Myocyte (in vitro differentiated cells): ENCODE measurements around the gene RPEL1. TPM values are rescaled to one million over a fixed set of nuclear protein-coding genes. Genes with fewer than 3 reads are reported as not detected.
"Not testable (repeated sequence)": the region's sequence is repeated elsewhere in the genome, so short reads cannot be mapped to it uniquely, and the experiment has no call there.

ENCODE experiments used
- DNase-seq: peaks from one replicate; pipeline ENCODE4 v3.0.0-alpha.2; 2012; ENCODE audit warnings: low read depth
- polyA plus RNA-seq: library from polyadenylated mRNA; unstranded; fragments of >200 nt; gene quantifications from one replicate; pipeline ENCODE4 v1.2.1, GENCODE V29; 2012; ENCODE audit warnings: missing spikeins
- total RNA-seq: library from RNA; depleted of rRNA; stranded (reverse); fragments of >200 nt; gene quantifications from 2 replicates; pipeline ENCODE4 v1.2.3, GENCODE V29; 2014

The RPEL1 gene
- 0.21 TPM in 1 of 2 replicates, not detected in the other for total RNA-seq
- polyA plus RNA-seq: not detected

DNA sequence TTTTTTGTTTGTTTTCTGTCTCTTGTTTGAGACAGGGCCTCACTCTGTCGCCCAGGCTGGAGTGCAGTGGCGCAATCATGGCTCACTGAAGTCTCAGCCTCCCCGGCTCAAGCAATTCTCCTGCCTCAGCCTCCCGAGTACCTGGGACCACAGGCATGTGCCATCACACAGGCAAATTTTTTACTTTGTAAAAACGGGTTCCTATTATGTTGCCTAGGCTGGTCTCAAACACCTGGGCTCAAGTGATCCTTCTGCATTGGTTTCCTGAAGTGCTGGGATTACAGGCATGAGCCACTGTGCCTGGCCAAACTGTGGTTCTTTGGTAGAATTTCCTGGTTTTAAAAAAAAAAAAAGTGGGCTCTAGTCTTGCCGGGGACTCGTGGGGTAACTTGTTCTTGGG lies at the start of gene RPEL1:
RPEL1 (plus strand) TSS at position 301 of the 400 bp plus-strand sequence. CDS start 110 bp downstream, outside the sequence.
- DNase-seq: not testable (repeated sequence)

DNA sequence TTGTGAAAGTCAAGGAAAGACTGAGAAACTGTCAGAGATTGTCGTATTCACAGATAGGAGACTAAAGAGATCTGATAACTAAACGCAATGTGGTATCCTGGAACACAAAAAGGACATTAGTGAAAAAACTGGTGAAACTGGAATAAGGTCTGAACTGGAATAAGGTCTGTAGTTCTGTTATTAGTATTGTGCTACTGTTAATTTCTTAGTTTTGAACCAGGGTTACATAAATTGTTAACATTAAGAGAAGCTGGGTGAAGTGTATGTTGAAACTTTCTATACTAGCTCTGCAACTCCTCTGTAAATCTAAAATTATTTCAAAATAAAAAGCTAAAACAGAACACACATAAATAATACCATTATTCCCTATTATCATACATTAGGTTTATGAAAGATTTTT lies 49.2 kb upstream of the RPEL1 start:
- DNase-seq: no peak

DNA sequence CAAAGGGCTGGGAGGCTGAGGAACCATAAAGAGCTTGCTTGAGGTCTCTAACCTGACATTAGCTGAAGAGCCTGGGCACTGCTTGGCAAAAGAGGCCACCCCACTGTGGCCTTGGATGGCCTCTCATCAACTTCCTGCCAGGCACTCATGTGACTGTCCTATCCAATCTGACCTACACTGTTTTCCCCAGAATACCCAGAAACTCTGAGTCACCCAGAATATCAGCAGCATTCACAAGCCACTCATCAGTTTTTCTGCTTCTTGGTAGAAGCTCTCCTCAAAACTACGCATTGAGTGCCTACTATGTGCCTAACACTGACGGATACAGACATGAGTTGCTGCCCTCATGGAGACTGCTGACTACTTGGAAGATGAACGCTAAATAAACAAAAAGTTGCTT lies 48.5 kb upstream of the RPEL1 start:
- DNase-seq: peak; percentile 80

DNA sequence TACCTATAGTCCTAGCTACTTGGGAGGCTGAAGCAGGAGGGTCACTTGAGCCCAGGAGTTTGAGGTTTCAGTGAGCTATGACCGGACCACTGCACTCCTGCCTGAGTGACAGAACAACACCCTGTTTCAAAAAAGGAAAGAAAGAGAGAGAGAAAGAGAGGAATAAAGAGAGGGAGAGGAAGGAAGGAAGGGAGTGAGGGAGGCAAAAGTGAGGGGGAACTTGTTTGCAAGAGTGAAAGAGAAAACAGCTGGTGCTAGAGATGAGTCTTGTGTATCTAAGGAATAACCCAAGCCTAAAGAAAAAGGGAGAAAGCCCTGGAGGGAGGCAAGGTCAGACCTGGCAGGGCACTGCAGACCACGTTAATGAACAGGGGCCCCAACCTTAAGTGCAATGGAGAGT lies 47.8 kb upstream of the RPEL1 start:
- no peak for DNase-seq

DNA sequence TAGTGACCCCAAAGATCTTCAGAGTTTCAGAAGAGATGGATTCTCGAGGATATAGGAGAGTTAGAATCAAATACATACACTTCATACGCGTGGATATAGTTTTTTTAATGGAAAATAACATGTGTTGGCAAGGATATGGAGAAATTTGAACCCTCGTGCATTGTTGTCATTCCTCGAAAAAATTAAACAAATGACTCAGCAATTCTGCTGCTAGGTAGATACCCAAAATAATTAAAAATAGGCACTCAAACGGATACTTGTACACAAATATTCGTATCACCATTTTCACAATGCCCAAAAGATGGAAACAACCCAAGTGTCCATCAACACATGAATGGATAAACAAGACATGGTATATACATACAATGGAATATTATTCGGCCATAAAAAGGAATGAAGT lies 47.0 kb upstream of the RPEL1 start:
- DNase-seq: no peak

DNA sequence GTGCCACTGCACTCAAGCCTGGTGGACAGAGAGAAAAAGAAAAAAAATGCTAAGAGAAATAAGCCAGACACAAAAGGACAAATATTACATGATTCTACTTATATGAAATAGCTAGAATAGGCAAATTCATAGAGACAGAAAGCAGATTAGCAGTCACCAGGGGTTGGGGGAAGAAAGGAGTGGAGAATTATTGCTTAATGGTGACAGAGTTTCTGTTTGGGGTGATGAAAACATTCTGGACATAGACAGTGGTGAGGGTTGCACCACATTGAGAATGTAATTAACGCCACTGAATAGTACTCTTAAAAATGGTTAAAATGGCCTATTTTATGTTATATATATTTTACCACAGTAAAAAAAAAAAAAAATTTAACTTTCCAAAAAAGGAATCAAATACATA lies 46.2 kb upstream of the RPEL1 start:
- DNase-seq: no peak

DNA sequence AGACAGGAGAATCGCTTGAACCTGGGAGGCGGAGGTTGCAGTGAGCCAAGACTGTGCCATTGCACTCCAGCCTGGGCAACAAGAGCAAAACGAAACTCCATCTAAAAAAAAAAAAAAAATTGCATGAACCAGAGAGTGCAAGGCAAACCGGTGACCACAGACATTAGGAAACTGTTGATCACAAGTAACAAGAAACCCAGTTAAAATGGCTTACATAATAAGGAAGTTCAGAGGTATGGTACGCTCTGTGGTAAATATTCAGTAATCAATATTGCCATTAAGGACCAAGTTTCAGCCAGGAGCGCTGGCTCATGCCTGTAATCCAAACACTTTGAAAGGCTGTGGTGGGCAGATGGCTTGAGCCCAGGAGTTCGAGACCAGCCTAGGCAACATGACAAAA lies 43.4 kb upstream of the RPEL1 start:
- DNase-seq: no peak

DNA sequence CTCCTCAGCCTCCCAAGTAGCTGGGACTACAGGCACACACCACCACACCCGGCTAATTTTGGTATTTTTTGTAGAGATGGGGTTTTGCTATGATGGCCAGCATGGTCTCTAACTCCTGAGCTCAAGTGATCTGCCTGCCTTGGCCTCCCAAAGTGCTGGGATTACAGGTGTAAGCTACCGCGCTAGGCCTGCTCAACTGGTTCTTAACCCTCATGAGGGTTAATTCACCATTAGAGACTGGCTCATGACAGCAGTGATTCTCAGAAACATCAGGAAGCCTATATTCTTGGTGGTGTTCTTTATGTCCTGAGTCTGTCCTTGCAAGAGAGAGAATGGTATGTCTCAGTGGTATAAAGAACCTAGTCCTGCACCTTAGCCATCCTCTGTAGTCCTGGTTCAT lies 42.2 kb upstream of the RPEL1 start:
- no peak for DNase-seq

DNA sequence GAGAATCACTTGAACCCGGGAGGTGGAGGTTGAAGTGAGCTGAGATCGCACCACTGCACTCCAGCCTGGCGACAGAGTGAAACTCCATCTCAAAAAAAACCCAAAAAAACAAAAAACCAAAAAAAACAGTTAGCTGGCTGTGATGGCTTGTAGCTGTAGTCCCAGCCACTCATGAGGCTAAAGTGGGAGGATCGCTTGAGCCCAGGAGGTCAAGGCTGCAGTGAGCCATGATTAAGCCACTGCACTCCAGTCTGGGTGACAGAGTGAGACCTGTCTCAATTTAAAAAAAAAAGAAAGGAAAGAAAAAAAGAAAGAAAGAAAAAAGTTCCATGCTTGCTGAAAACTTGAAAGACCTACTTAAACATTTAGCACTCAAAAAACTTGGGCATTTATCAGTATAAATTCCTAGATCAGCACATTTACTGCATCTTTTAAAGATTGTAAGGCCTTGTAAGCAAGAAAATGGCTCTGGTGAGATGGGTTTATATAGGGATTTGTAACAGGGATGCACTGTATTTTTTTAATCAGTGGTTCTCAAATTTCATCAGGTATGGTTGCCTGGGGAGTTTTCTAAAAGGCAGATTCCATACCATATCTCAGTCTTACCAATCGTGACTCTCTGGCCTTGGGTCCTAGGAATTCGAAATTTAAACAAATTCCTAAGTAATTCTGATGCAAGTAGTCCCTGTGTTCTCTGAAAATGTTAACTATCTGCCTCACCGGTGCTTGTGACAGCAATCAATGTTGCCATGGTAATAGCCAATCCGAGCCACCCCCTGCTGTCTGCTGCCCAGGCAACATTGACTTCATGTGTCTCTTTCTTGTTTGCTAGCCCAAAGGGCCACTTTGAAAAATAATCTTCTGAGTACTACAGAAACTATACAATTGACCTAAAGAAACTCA lies 41.1 kb upstream of the RPEL1 start:
- DNase-seq: no peak

DNA sequence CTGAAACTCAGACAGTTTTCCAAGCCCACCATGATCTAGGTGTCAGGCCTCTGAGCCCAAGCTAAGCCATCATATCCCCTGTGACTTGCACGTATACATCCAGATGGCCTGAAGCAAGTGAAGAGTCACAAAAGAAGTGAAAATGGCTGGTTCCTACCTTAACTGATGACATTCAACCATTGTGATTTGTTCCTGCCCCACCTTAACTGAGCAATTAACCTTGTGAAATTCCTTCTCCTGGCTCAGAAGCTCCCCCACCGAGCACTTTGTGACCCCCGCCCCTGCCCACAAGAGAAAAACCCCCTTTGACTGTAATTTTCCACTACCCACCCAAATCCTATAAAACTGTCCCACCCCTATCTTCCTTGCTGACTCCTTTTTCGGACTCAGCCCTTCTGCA lies 40.3 kb upstream of the RPEL1 start:
- DNase-seq: not testable (repeated sequence)

DNA sequence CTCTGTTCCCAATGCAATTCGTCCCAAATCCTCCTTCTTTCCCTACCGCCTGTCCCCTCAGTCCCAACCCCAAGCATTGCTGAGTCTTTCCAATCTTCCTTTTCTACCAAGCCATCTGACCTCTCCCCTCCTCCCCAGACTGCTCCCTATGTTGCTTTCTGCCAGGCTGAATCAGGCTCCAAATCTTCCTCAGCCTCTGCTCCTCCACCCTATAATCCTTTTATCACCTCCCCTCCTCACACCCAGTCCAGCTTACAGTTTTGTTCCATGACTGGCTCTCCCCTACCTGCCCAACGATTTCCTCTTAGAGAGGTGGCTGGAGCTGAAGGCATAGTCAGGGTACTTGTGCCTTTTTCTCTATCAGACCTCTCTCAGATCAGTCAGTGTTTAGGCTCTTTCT lies 39.0 kb upstream of the RPEL1 start:
- not testable (repeated sequence) for DNase-seq

DNA sequence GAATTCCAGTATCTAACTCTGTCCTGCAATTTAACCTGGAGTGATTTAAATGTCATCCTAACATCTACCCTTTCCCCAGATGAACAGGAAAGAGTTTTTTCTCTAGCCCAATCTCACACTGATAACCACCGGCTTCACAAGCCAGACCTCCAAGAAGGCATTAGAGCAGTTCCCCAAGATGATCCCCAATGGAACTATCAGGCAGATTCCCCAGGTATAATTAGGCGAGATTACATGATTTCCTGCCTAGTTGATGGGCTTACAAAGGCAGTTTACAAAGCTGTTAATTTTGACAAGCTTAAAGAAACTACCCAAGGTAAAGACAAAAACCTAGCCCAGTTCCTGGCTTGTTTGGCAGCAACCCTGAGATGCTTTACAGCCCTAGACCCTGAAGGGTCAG lies 38.5 kb upstream of the RPEL1 start:
- DNase-seq: no peak

DNA sequence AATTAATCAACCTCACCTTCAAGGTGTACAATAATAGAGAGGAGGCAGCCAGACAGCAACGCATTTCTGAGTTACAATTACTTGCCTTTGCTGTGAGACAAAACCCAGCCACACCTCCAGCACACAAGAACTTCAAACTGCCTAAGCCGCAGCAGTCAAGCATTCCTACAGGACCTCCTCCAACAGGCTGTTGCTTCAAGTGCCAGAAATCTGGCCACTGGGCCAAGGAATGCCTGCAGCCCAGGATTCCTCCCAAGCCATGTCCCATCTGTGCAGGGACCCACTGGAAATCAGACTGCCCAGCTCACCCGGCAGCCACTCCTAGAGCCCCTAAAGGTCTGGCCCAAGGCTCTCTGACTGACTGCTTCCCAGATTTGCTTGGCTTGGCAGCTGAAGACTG lies 38.0 kb upstream of the RPEL1 start:
- peak; percentile 82 for DNase-seq

DNA sequence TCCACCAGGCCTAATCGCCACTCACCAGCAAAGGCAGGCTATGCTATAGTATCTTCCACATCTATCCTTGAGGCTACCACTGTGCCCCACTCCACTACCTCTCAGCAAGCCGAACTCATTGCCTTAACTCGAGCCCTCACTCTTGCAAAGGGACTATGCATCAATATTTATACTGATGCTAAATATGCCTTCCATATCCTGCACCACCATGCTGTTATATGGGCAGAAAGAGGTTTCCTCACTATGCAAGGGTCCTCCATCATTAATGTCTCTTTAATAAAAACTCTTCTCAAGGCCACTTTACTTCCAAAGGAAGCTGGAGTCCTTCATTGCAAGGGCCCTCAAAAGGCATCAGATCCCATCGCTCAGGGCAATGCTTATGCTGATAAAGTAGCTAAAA lies 35.4 kb upstream of the RPEL1 start:
- DNase-seq: not testable (repeated sequence)

DNA sequence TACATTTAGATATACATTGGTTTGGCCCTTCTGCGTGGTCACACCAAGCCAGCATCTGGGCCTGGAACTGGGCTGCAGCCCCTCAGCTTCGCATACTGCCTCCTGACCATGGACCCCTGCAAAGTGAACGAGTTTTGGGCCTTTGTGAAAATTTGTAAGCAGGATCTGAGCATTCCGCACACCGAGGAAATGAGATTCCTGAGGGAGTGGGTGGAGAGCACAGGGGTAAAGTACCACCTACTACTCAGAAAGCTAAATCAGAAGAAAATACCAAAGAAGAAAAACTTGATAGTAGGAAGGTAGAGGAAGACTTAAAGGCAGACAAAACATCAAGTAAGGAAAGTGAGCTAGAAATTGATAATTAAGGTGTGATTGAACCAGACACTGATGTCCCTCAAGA lies 30.1 kb upstream of the RPEL1 start:
- no peak for DNase-seq

DNA sequence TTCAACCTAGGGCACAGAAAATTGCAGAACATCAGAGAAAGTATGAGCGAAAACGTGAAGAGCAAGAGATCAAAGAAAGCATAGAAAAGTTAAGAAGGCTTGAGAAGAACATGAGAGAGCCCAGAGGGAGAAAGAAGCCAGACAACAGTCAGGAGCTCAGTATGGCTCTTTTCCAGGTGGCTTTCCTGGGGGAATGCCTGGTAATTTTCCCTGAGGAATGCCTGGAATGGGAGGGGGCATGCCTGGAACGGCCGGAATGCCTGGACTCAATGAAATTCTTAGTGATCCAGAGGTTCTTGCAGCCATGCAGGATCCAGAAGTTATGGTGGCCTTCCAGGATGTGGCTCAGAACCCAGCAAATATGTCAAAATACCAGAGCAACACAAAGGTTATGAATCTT lies 29.3 kb upstream of the RPEL1 start:
- not testable (repeated sequence) for DNase-seq

DNA sequence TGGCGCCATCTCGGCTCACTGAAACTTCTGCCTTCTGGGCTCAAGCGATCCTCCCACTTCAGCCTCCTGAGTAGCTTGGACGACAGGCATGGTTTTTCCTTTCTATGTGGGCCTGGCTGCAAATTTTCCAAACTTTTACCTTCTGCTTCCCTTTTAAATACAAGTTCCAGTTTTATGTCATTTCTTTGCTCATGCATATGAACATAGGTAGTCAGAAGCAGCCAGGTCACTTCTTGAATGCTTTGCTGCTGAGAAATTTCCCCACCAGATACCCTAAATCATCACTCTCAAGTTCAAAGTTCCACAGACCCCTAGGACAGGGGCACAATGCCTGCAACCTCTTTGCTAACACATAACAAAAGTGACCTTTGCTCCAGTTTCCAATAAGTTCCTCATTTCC lies 21.6 kb upstream of the RPEL1 start:
- no peak for DNase-seq

DNA sequence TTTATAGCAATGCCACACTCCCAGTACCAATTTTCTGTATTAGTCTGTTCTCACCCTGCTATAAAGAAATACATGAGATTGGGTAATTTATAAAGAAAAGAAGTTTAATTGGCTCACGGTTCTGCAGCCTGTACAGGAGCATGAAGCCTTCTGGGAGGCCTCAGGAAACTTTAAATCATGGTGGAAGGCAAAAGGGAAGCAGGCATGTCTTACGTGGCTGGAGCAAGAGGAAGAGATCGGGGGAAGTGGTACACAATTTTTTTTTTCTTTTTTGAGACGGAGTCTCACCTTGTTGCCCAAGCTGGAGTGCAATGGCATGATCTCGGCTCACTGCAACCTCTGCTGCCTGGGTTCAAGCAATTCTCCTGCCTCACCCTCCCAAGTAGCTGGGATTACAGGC lies 21.0 kb upstream of the RPEL1 start:
- not testable (repeated sequence) for DNase-seq

DNA sequence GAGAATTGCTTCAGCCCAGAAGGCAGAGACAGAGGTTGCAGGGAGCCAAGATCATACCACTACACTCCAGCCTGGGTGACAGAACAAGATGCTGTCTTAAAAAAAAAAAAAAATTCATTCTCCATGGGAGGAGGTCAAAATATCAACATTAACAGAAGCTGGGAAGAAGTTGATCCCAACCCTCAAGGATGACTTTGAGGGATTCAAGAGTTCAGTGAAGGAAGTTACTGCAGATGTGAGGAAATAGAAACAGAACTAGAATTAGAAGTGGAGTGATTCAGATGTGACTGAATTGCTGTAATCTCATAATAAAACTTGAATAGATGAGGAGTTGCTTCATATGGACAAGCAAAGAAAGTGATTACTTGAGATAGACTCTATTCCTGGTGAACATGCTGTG lies 19.7 kb upstream of the RPEL1 start:
- DNase-seq: no peak

DNA sequence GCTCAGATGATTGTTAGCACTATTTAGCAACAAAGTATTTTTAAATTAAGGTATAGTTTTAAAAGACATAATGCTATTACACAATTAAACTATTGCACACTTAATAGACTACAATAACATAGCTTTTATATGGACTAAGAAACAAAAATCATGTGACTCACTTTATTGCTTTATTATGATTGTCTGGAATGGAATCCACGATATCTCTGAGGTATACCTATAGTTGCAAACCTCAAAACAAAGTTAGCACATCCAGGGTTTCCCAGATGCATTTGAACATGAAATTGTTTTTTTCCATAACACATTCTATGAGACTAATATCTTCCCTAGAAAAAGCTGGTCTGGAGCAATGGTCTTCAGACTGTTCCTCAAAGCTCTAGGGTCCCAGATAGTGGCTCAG lies 18.3 kb upstream of the RPEL1 start:
- DNase-seq: no peak

DNA sequence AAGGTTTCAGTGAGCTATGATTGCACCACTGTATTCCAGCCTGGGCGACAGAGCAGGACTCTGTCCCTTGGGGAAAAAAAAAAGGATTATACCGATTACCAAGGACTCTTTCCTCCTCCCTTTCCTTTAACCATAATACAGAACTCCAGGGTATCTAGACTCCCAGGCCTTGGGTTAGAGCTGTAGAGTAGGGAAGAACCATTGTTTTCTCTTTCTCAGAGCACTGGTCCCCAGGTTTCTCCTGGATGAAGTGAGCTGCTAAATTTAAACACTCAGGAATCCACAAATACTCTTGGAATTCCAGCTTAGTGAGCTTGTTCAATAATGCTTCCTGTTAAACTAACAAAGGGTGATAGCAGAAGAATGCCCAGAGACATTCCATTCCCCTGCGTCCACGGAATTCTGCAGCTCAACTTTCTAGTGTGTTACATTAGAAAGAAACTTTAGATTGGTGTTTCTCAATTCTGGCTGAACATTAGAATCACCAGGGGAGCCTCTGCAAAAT lies 14.6 kb upstream of the RPEL1 start:
- peak; percentile 91 for DNase-seq

DNA sequence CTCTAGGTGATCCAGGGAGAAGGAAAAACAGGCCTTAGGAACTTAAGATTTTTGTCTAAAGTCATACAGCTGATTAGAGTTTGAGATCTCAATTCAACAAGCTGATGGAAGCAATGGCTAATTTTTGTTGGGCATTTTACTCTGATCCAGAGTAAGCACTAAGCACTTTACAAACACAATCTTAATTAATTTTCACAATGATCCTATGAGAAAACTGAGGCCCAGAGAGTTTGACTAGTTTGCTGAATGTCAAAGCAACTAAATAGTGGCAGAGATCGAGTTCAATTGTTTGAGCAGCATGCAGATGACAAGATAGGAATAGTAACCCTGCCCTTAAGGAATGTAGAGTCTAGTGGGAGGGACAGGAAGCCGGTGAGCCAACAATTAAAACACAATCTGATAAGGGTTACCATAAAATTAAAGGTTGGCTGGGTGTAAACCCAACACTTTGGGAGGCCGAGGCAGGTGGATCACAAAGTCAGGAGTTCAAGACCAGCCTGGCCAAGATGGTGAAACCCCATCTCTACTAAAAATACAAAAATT lies 13.5 kb upstream of the RPEL1 start:
- DNase-seq: peak; percentile 50
